Liver (tissue), 9 donors: ENCODE data around the gene SLIT1. TPM values are rescaled to one million over a fixed set of nuclear protein-coding genes. Genes with fewer than 3 reads are reported as not detected.

ENCODE experiments used
- DNase-seq: peaks from one replicate; pipeline ENCODE4 v3.0.0-alpha.2; 2017; ENCODE audit warnings: low spot score
- H3K27ac ChIP-seq, 2 donors: one replicate each; pipeline ENCODE4 v1.7.0; 2013; ENCODE audit warnings: inconsistent platforms in 2 of 2, low read length in 2 of 2, control low read depth in 1 of 2, low read depth in 1 of 2, mild to moderate bottlenecking in 1 of 2
- H3K27me3 ChIP-seq, 4 donors: one replicate each; pipeline versions ENCODE4 v1.6.1 to v1.7.0; 2013; ENCODE audit warnings: low read length in 3 of 4, inconsistent platforms in 1 of 4, mild to moderate bottlenecking in 1 of 4, moderate library complexity in 1 of 4; ENCODE audit not compliant: control insufficient read depth in 4 of 4, insufficient read depth in 4 of 4
- H3K36me3 ChIP-seq, 4 donors: one replicate each; pipeline versions ENCODE4 v1.6.1 to v1.7.0; 2013; ENCODE audit warnings: low read length in 3 of 4, mild to moderate bottlenecking in 3 of 4, low read depth in 1 of 4, moderate library complexity in 1 of 4; ENCODE audit not compliant: control insufficient read depth in 4 of 4, insufficient read depth in 3 of 4
- H3K4me1 ChIP-seq, 4 donors: one replicate each; pipeline versions ENCODE4 v1.6.1 to v1.7.0; 2013; ENCODE audit warnings: low read length in 3 of 4, mild to moderate bottlenecking in 3 of 4, moderate library complexity in 1 of 4; ENCODE audit not compliant: control insufficient read depth in 4 of 4, insufficient read depth in 4 of 4
- H3K4me3 ChIP-seq, 3 donors: one replicate each; pipeline versions ENCODE4 v1.6.1 to v1.7.0; 2013; ENCODE audit warnings: low read length in 3 of 3, control low read depth in 1 of 3, low read depth in 1 of 3, mild to moderate bottlenecking in 1 of 3
- H3K9ac ChIP-seq, 2 donors: one replicate each; pipeline ENCODE4 v1.7.0; 2013; ENCODE audit warnings: low read length in 2 of 2, mild to moderate bottlenecking in 2 of 2, moderate library complexity in 2 of 2, control low read depth in 1 of 2, low read depth in 1 of 2
- H3K9me3 ChIP-seq, 4 donors: one replicate each; pipeline versions ENCODE4 v1.6.1 to v1.7.0; 2013; ENCODE audit warnings: low read length in 3 of 4; ENCODE audit not compliant: control insufficient read depth in 4 of 4
- EGR1 ChIP-seq, 2 donors: IDR thresholded peaks; 2 replicates each; pipeline ENCODE4 v1.6.1; 2016 to 2018; ENCODE audit warnings: antibody characterized with exemption in 2 of 2, low read depth in 2 of 2
- FOXA2 ChIP-seq: IDR thresholded peaks from 2 replicates; pipeline ENCODE4 v1.6.1; 2016; ENCODE audit warnings: antibody characterized with exemption
- GABPA ChIP-seq, 2 donors: IDR thresholded peaks in 1 of 2; conservative IDR thresholded peaks in 1 of 2; 2 replicates each; pipeline ENCODE4 v1.6.1; 2016; ENCODE audit warnings: antibody characterized with exemption in 2 of 2, mild to moderate bottlenecking in 1 of 2, moderate library complexity in 1 of 2
- HNF4A ChIP-seq, 2 donors: conservative IDR thresholded peaks; 2 replicates each; pipeline ENCODE4 v1.6.1; 2016; ENCODE audit warnings: antibody characterized with exemption in 2 of 2, mild to moderate bottlenecking in 2 of 2
- HNF4G ChIP-seq: IDR thresholded peaks from 2 replicates; pipeline ENCODE4 v1.6.1; 2016; ENCODE audit warnings: antibody characterized with exemption
- RAD21 ChIP-seq, 2 donors: IDR thresholded peaks; 2 replicates each; pipeline ENCODE4 v1.6.1; 2016; ENCODE audit warnings: antibody characterized with exemption in 2 of 2, mild to moderate bottlenecking in 2 of 2
- SP1 ChIP-seq: IDR thresholded peaks from 2 replicates; pipeline ENCODE4 v1.6.1; 2018; ENCODE audit warnings: antibody characterized with exemption, mild to moderate bottlenecking
- TAF1 ChIP-seq: conservative IDR thresholded peaks from 2 replicates; pipeline ENCODE4 v1.6.1; 2016; ENCODE audit warnings: antibody characterized with exemption, mild to moderate bottlenecking
- WGBS: extraction: QIAGEN DNeasy Blood & Tissue Kit; methylation state at CpG from one replicate; pipeline ENCODE4 v1.1.7; 2013; 5-methylcytosine and 5-hydroxymethylcytosine counted together
- polyA plus RNA-seq, 2 donors: library from polyadenylated mRNA; stranded (reverse) in 1 of 2; unstranded in 1 of 2; fragments of 200-250 nt in 1 of 2; fragments of >200 nt in 1 of 2; fragmentation: Nextera tagmentation in 1 of 2; extraction: Ambion mirVana in 1 of 2; gene quantifications; one replicate each; pipeline versions ENCODE4 v1.2.1 to v1.2.3, GENCODE V29; 2013 to 2015
- total RNA-seq, 2 donors: library from RNA; depleted of rRNA; stranded (reverse); fragments of >200 nt; gene quantifications; one replicate each; pipeline ENCODE4 v1.2.3, GENCODE V29; 2014
- TF ChIP-seq, protein P1 (sequence below): fragments of 150-350 bp; IDR thresholded peaks from 2 replicates; pipeline ENCODE4 v1.5.1; 2017; ENCODE audit warnings: improper control_type of control experiment, low read depth, low read length; ENCODE audit not compliant: missing input control
- TF ChIP-seq, protein P2 (sequence below): IDR thresholded peaks from 2 replicates; pipeline ENCODE4 v1.6.1; 2016; ENCODE audit warnings: antibody characterized with exemption
- TF ChIP-seq, protein P3 (sequence below): IDR thresholded peaks from 2 replicates; pipeline ENCODE4 v1.6.1; 2016; ENCODE audit warnings: antibody characterized with exemption
- TF ChIP-seq, protein P4 (sequence below): IDR thresholded peaks from 2 replicates; pipeline ENCODE4 v1.6.1; 2016; ENCODE audit warnings: antibody characterized with exemption
- donor health status: healthy.
- donor health status: healthy.
- donor health status: healthy.
- donor health status: healthy.
- donor health status: healthy.

SLIT1 gene
- total and polyA plus RNA-seq, 4 donors = under 0.01 to 0.14 (median 0.06) TPM

DNA sequence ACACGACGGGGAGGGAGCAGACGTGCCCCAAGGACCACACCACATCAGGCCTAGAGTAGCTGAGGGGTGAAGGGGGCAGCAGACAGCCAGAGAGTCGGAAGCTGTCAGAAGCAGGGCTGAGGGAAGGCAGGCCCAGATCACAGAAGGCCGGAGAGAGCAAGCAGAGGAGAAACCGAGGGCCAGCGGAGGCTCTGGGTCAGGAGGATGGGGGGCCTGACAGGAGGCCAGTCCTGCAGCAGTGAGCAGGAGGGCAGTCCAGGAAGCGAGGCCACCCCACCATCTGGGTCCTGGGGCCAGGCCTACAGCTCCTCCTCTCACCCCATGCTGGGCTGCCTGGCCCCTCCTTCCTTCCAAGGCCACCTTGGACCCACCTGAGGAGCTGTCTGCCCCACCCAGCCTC is 20.3 kb downstream of the SLIT1 start:
- no peak overlapping the region for H3K9ac ChIP-seq
- H3K4me3 ChIP-seq = no peak overlapping the region
- H3K9me3 ChIP-seq = no peaks in the 10 kb centered on the region
- no peaks in the 10 kb centered on the region for H3K36me3 ChIP-seq
- 83% methylated on average over 8 of the region's 8 CpGs for WGBS
- no peak overlapping the region for H3K27ac ChIP-seq
- H3K27me3 ChIP-seq = no peaks in the 10 kb centered on the region
- H3K4me1 ChIP-seq = no peaks in the 10 kb centered on the region
- TF ChIP-seq TAF1 (no peak), FOXA2 (no peak), GABPA (IDR thresholded peaks at IDR 0.05 in 1 of 2, conservative IDR thresholded peaks at IDR 0.05 in 1 of 2) (no peak)
- TF ChIP-seq, protein P1, sequence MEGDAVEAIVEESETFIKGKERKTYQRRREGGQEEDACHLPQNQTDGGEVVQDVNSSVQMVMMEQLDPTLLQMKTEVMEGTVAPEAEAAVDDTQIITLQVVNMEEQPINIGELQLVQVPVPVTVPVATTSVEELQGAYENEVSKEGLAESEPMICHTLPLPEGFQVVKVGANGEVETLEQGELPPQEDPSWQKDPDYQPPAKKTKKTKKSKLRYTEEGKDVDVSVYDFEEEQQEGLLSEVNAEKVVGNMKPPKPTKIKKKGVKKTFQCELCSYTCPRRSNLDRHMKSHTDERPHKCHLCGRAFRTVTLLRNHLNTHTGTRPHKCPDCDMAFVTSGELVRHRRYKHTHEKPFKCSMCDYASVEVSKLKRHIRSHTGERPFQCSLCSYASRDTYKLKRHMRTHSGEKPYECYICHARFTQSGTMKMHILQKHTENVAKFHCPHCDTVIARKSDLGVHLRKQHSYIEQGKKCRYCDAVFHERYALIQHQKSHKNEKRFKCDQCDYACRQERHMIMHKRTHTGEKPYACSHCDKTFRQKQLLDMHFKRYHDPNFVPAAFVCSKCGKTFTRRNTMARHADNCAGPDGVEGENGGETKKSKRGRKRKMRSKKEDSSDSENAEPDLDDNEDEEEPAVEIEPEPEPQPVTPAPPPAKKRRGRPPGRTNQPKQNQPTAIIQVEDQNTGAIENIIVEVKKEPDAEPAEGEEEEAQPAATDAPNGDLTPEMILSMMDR = no peak
- TF ChIP-seq, protein P2, sequence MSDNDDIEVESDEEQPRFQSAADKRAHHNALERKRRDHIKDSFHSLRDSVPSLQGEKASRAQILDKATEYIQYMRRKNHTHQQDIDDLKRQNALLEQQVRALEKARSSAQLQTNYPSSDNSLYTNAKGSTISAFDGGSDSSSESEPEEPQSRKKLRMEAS = no peak
- no peak for DNase-seq

DNA sequence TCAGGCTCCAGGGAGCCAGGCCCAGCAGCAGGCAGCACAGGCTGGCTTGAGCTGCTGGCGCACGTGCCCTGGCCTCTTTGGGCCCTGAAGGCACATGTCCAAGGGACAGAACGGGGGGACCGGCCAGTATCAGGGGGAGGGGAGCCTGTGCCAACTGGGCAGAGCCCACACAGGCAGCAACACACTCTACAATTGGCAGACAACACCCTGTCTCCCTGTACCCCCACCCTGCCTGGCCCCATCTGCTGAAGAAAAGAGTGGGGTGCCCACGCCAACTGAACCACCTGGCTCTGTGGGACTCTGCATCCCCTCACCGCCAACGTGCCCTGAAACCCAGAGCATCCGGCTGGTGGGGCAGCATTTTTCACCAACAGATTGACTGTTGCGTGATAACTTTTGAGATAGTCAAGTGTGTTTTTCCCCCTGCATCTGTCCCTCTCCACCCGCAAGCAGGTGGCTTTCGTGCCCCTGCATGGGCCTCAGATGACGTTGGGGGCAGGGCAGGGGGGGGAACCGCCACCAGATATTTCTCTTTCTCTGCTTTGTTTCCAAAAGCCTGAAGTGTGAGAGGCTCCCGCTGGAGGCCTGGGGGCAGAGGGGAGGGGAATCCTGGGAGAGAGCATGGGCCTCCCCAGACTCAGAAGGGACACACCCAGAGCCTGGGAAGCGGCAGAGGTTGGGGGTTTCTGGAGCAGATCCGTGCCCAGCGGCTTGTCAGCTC is 21.8 kb downstream of the SLIT1 start:
- no peaks in the 10 kb centered on the region for H3K27me3 ChIP-seq
- no peak for DNase-seq
- no peaks in the 10 kb centered on the region for H3K4me1 ChIP-seq
- whole genome bisulfite sequencing = 81% methylated on average over 17 of the region's 17 CpGs
- no peak overlapping the region for H3K4me3 ChIP-seq
- H3K9me3 ChIP-seq = no peaks in the 10 kb centered on the region
- H3K27ac ChIP-seq = no peak overlapping the region
- TF ChIP-seq HNF4A (conservative IDR thresholded peaks at IDR 0.05) (no peak), HNF4G (no peak), SP1 (no peak), EGR1 (IDR thresholded peaks at IDR 0.05; ENCODE audit: low read depth in 2 of 2) (no peak), RAD21 (IDR thresholded peaks at IDR 0.05) (no peak)
- TF ChIP-seq, protein P1 = no peak
- TF ChIP-seq, protein P3, sequence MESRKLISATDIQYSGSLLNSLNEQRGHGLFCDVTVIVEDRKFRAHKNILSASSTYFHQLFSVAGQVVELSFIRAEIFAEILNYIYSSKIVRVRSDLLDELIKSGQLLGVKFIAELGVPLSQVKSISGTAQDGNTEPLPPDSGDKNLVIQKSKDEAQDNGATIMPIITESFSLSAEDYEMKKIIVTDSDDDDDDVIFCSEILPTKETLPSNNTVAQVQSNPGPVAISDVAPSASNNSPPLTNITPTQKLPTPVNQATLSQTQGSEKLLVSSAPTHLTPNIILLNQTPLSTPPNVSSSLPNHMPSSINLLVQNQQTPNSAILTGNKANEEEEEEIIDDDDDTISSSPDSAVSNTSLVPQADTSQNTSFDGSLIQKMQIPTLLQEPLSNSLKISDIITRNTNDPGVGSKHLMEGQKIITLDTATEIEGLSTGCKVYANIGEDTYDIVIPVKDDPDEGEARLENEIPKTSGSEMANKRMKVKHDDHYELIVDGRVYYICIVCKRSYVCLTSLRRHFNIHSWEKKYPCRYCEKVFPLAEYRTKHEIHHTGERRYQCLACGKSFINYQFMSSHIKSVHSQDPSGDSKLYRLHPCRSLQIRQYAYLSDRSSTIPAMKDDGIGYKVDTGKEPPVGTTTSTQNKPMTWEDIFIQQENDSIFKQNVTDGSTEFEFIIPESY = no peak
- TF ChIP-seq, protein P4, sequence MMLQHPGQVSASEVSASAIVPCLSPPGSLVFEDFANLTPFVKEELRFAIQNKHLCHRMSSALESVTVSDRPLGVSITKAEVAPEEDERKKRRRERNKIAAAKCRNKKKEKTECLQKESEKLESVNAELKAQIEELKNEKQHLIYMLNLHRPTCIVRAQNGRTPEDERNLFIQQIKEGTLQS = no peak
- H3K36me3 ChIP-seq = no peaks in the 10 kb centered on the region
- H3K9ac ChIP-seq = no peak overlapping the region
